WTC11 (cell line): ENCODE measurements around the gene LSM2. TPM values are rescaled to one million over a fixed set of nuclear protein-coding genes. Genes with fewer than 3 reads are reported as not detected.

ENCODE experiments used
- ATAC-seq: fragments of 200-7000 bp; cut with Tn5 transposase; 2 replicates; pipeline ENCODE4 v1.10.0; 2021; ENCODE audit warnings: mild to moderate bottlenecking, moderate library complexity
- CTCF ChIA-PET: fragments of 300-600 bp; sonication (Branson Sonifier 250); formaldehyde crosslinking; loops from one replicate; lab custom pipeline; 2021; ENCODE audit warnings: antibody characterized with exemption; lab: Charles Lee
- POLR2A ChIA-PET: fragments of 350-600 bp; sonication (Branson Sonifier 250); formaldehyde crosslinking; loops from one replicate; lab custom pipeline; 2021; ENCODE audit warnings: antibody characterized with exemption; lab: Charles Lee
- DNase-seq: peaks from one replicate; pipeline ENCODE4 v3.0.0; 2021; ENCODE audit warnings: low spot score
- H3K27ac Mint-ChIP-seq: 2 replicates; pipeline ENCODE4 v1.8.0; 2021; ENCODE audit warnings: mixed read lengths
- H3K27me3 Mint-ChIP-seq: 2 replicates; pipeline ENCODE4 v1.8.0; 2021; ENCODE audit warnings: low read depth, mild to moderate bottlenecking, moderate library complexity, mixed read lengths
- H3K36me3 Mint-ChIP-seq: 2 replicates; pipeline ENCODE4 v1.8.0; 2021; ENCODE audit warnings: mixed read lengths
- H3K4me1 Mint-ChIP-seq: 2 replicates; pipeline ENCODE4 v1.8.0; 2022; ENCODE audit warnings: mixed read lengths
- H3K4me3 Mint-ChIP-seq: 2 replicates; pipeline ENCODE4 v1.8.0; 2021; ENCODE audit warnings: mild to moderate bottlenecking, moderate library complexity, mixed read lengths
- H3K9me3 Mint-ChIP-seq: 2 replicates; pipeline ENCODE4 v1.8.0; 2021; ENCODE audit warnings: mixed read lengths
- AFF4 ChIP-seq: sonication (generic); formaldehyde crosslinking; IDR thresholded peaks from 2 replicates; pipeline ENCODE4 v1.8.1; 2023; ENCODE audit warnings: mild to moderate bottlenecking, missing genetic modification reagents, borderline replicate concordance
- ATF1 ChIP-seq: sonication (generic); formaldehyde crosslinking; IDR thresholded peaks from 2 replicates; pipeline ENCODE4 v1.8.1; 2023; ENCODE audit warnings: mild to moderate bottlenecking, moderate library complexity, missing genetic modification reagents
- ATF6 ChIP-seq: sonication (generic); formaldehyde crosslinking; IDR thresholded peaks from 2 replicates; pipeline ENCODE4 v1.8.1; 2023; ENCODE audit warnings: mild to moderate bottlenecking, missing genetic modification reagents
- CBFB ChIP-seq: sonication (generic); formaldehyde crosslinking; IDR thresholded peaks from 2 replicates; pipeline ENCODE4 v1.8.1; 2022; ENCODE audit warnings: mild to moderate bottlenecking, low read depth, missing genetic modification reagents
- CREM ChIP-seq: sonication (generic); formaldehyde crosslinking; IDR thresholded peaks from 2 replicates; pipeline ENCODE4 v1.8.1; 2022; ENCODE audit warnings: mild to moderate bottlenecking, missing genetic modification reagents, moderate library complexity
- E2F4 ChIP-seq: sonication (generic); formaldehyde crosslinking; IDR thresholded peaks from 2 replicates; pipeline ENCODE4 v1.8.1; 2022; ENCODE audit warnings: low read depth, mild to moderate bottlenecking, moderate library complexity, missing genetic modification reagents, borderline replicate concordance
- HMGA2 ChIP-seq: fragments of 250-450 bp; sonication (Bioruptor Pico); IDR thresholded peaks from 2 replicates; pipeline ENCODE4 v1.4.0; 2021; ENCODE audit warnings: mild to moderate bottlenecking, moderate library complexity
- IRF1 ChIP-seq: sonication (generic); formaldehyde crosslinking; IDR thresholded peaks from 2 replicates; pipeline ENCODE4 v1.8.0; 2023; ENCODE audit warnings: missing genetic modification reagents
- IRF2 ChIP-seq: sonication (generic); formaldehyde crosslinking; IDR thresholded peaks from 2 replicates; pipeline ENCODE4 v1.8.0; 2022; ENCODE audit warnings: low read depth, missing genetic modification reagents, borderline replicate concordance
- JUN ChIP-seq: sonication (generic); formaldehyde crosslinking; IDR thresholded peaks from 2 replicates; pipeline ENCODE4 v1.8.0; 2023; ENCODE audit warnings: mild to moderate bottlenecking, missing genetic modification reagents
- SOX15 ChIP-seq: fragments of 250-450 bp; sonication (Bioruptor Pico); IDR thresholded peaks from 2 replicates; pipeline ENCODE4 v1.9.0; 2021; ENCODE audit warnings: mild to moderate bottlenecking
- TEAD1 ChIP-seq: sonication (generic); formaldehyde crosslinking; IDR thresholded peaks from 2 replicates; pipeline ENCODE4 v1.8.0; 2022; ENCODE audit warnings: mild to moderate bottlenecking, missing genetic modification reagents
- USF1 ChIP-seq: sonication (generic); formaldehyde crosslinking; IDR thresholded peaks from 2 replicates; pipeline ENCODE4 v1.8.0; 2022; ENCODE audit warnings: mild to moderate bottlenecking, missing genetic modification reagents
- ZBTB21 ChIP-seq: sonication (generic); formaldehyde crosslinking; IDR thresholded peaks from 2 replicates; pipeline ENCODE4 v1.8.1; 2023; ENCODE audit warnings: mild to moderate bottlenecking, missing genetic modification reagents, borderline replicate concordance
- ZNF138 ChIP-seq: sonication (generic); formaldehyde crosslinking; conservative IDR thresholded peaks from 2 replicates; pipeline ENCODE4 v1.8.1; 2022; ENCODE audit warnings: mild to moderate bottlenecking, moderate library complexity, missing genetic modification reagents
- ZNF232 ChIP-seq: sonication (generic); formaldehyde crosslinking; IDR thresholded peaks from 2 replicates; pipeline ENCODE4 v1.8.0; 2022; ENCODE audit warnings: mild to moderate bottlenecking, missing genetic modification reagents
- ZNF423 ChIP-seq: fragments of 250-450 bp; sonication (Bioruptor Pico); IDR thresholded peaks from 2 replicates; pipeline ENCODE4 v2.1.2; 2022; ENCODE audit warnings: mild to moderate bottlenecking, moderate library complexity
- ZNF425 ChIP-seq: fragments of 250-450 bp; sonication (Bioruptor Pico); conservative IDR thresholded peaks from 2 replicates; pipeline ENCODE4 v1.9.0; 2021; ENCODE audit warnings: mild to moderate bottlenecking
- ZNF512 ChIP-seq: sonication (generic); formaldehyde crosslinking; IDR thresholded peaks from 2 replicates; pipeline ENCODE4 v1.8.1; 2022; ENCODE audit warnings: missing genetic modification reagents, borderline replicate concordance
- ZSCAN18 ChIP-seq: fragments of 250-450 bp; sonication (Bioruptor Pico); IDR thresholded peaks from 2 replicates; pipeline ENCODE4 v2.1.2; 2022; ENCODE audit warnings: mild to moderate bottlenecking, moderate library complexity
- total RNA-seq: library from RNA; stranded (reverse); gene quantifications from 3 replicates; pipeline ENCODE4 v1.2.3, GENCODE V29; 2021

LSM2 gene
- total RNA-seq, 1 experiment from 2014 or later: 104 TPM

- TF ChIP-seq ZBTB21 (CRISPR knock-in tag): no peak
- no peak for TF ChIP-seq SOX15 (CRISPR knock-in tag)
- TF ChIP-seq IRF1 (CRISPR knock-in tag): no peak
- no peak for TF ChIP-seq ZNF423
- no peak for TF ChIP-seq ATF1 (CRISPR knock-in tag)
- TF ChIP-seq AFF4 (CRISPR knock-in tag): no peak
- no peak for TF ChIP-seq CREM (CRISPR knock-in tag)
- TF ChIP-seq ZNF138: no peak
- no peak for TF ChIP-seq HMGA2 (CRISPR knock-in tag)
- no peak for TF ChIP-seq ZSCAN18
Measured at GRCh38 chr6:31758281-31758680, 48.5 kb downstream of the LSM2 start (continued).

- no peak for TF ChIP-seq CBFB
- TF ChIP-seq ZNF232 (CRISPR knock-in tag): no peak
- TF ChIP-seq ATF6: no peak
- no peak for TF ChIP-seq ZNF512 (CRISPR knock-in tag)
- no peak for TF ChIP-seq E2F4 (CRISPR knock-in tag)
- TF ChIP-seq JUN (CRISPR knock-in tag): no peak
- TF ChIP-seq ZSCAN18: no peak
- no peak for TF ChIP-seq USF1 (CRISPR knock-in tag)
- no peak for TF ChIP-seq TEAD1
- TF ChIP-seq IRF2 (CRISPR knock-in tag): no peak
- no peak for TF ChIP-seq ZNF425
- POLR2A ChIA-PET: interaction anchor here (1.7 kb wide), 2 partner anchors 10 to 17 kb away, joined by 3 read pairs; partner anchors contain the start of gene CLIC1
- DNase-seq: no peak
- Mint-ChIP-seq H3K27me3 (no peaks in the 10 kb centered on the region), H3K36me3 (peaks cover 7% of the 10 kb centered on the region), H3K4me1 (no peaks in the 10 kb centered on the region), H3K4me3 (no peak overlapping the region), H3K27ac (peak overlapping the region; percentile 12; the same call in 1 of the 2 replicates), H3K9me3 (no peaks in the 10 kb centered on the region)
- CTCF ChIA-PET: interaction anchor here (0.5 to 3.0 kb wide), 5 partner anchors 13 to 70 kb away, joined by 3 to 14 read pairs (median 3); no protein-coding TSS in a partner anchor
- ATAC-seq: no peak
Measured at GRCh38 chr6:31752739-31753319, 53.9 kb downstream of the LSM2 start.
